ENCODE results near the gene TEKTIP1.
A peak's percentile ranks its signal among the peaks of the same experiment; 100 is the strongest.
"Not testable (repeated sequence)": the region's sequence is repeated elsewhere in the genome, so short reads cannot be mapped to it uniquely, and the experiment has no call there.

Gene TEKTIP1

DNA sequence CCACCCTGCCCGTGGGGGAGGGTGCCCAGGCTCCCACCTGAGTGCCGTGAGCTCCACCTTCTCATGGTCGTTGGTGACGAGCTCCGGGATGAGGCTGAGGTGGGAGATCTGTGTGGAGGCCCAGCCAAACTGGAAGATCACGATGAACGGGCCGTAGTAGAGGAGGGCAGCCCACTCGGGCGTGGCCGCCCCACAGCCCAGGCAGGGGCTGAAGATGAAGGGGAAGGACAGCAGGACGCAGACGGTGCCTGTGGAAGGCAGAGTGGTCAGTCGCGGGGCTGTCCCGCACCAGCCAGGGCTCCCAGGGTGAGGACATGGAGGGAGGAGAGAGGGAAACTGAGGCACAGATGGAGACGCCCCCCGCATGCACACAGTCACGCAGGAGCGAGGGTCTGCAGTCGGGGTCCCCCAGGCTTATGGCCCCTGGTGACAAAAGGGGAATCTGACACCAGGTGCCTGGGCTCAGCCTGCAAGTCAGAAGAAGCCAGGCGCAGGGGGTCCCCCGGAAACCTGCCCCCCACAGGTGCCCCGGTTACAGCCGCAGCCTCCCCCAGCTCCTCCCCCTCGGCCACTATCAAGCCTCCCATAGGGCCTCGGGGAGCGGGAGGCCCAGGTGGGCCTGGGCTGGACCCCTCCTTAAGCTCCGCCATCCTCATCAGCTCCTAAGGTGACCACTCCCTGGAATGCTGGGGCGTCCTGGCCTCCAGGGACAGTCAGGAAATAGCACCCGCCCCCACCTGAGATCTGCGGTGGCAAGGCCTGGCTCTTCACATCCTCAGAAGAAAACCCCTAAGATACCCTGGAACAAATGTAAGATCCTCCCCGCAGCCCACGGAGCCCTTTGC lies 12.2 kb downstream of the TEKTIP1 start:
- DNase-seq (ENCODE audit: low read depth) = no peak
- H3K4me3 ChIP-seq (ENCODE audit: low read depth, low read length) = no peak overlapping the region

GRCh38 chr19:3551792-3552095 lies 12.8 kb downstream of the TEKTIP1 start:
- no peak overlapping the region for H3K4me3 ChIP-seq (ENCODE audit: low read depth, low read length)
- no peak for DNase-seq (ENCODE audit: low read depth)

DNA sequence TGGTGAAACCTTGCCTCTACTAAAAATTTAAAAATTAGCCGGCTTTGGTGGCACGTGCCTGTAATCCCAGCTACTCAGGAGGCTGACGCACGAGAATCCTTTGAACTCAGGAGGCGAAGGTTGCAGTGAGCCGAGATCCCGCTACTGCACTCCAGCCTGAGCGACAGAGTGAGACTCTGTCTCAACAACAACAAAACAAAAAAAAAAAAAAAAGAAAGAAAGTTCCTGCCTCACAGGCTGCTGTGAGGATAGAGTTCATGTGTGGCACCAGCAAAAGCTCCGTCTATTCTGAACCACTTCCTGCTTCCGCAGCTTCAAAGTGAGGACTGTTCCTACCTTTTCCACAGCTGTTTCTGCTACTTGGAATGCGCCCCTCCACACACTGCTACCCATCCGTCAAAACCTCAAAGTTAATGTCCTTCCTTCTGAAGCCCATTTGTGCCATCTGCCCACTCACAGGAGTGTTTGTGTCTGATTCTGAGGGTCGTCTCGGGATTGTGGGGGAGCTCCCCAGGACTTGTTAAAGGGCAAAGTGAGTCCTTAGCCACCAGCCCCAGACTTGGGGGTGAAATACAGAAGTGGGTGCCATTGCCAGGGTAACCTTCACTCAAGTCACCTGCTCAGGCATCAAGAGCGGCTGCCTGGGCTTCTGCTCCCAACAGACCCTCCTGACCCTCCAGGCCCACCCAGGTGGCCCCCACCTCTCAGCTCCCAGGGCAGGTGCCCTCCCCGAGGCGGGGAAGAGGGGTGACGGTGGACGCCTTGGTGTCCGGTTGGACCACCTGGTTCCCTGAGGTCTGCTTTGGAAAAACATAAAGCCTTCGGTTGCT lies 15.5 kb downstream of the TEKTIP1 start:
- no peak for DNase-seq (ENCODE audit: low read depth)
- no peak overlapping the region for H3K4me3 ChIP-seq (ENCODE audit: low read depth, low read length)

DNA sequence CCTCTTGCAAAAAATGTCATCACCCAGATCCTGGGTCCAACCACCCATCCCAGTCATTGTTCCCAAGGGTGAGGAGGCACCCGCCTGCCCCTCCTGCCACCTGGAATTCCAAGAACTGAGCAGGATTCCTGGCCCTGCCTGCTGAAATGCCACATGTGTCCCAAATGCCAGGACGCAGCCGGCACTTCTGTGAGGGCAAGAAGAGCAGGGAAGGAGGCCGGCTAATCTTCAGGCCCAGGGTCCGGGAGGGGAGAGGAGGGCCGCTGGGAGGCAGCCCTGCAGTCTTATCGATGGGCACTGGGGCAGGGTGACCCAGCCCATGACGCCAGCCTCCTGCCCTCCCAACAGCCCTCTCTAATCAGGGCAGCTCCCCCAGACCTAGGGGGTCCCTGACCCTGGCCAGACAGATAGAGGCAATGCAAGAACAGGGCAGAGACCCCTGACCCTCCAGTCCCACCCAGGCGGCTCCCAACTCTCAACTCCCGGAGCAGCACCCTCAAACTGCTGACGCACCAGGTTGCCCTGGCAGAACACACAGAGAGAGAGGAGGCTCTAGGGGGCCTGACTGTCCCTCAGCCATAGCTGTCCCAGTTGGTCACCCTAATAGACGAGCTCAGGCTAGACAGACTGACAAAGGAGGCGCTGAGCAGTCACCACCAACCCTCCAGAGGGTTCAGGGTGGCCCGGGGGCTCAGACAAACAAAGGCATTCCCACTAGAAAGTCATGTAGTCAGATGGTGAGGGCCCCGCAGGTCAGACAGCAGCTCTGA lies 16.9 kb downstream of the TEKTIP1 start:
- no peak for DNase-seq (ENCODE audit: low read depth)
- H3K4me3 ChIP-seq (ENCODE audit: low read depth, low read length) = peak overlapping the region; percentile 70

- no peak for DNase-seq (ENCODE audit: low read depth)
- peak overlapping the region; percentile 70 for H3K4me3 ChIP-seq (ENCODE audit: low read depth, low read length)
These were observed 17.5 kb downstream of the TEKTIP1 start for GRCh38 chr19:3556423-3556977.

- peak overlapping the region; percentile 70 for H3K4me3 ChIP-seq (ENCODE audit: low read depth, low read length)
- DNase-seq (ENCODE audit: low read depth) = no peak
These were observed 18.0 kb downstream of the TEKTIP1 start for GRCh38 chr19:3556978-3557460.

GRCh38 chr19:3557461-3558248 lies 18.7 kb downstream of the TEKTIP1 start, which contains the start of gene MFSD12:
Gene MFSD12 (minus strand): TSS chr19:3557586. CDS start chr19:3557403, 183 bp downstream.
- peak; percentile 71 for DNase-seq (ENCODE audit: low read depth)
- H3K4me3 ChIP-seq (ENCODE audit: low read depth, low read length) = peak within 1 kb of the TSS; percentile 70

DNA sequence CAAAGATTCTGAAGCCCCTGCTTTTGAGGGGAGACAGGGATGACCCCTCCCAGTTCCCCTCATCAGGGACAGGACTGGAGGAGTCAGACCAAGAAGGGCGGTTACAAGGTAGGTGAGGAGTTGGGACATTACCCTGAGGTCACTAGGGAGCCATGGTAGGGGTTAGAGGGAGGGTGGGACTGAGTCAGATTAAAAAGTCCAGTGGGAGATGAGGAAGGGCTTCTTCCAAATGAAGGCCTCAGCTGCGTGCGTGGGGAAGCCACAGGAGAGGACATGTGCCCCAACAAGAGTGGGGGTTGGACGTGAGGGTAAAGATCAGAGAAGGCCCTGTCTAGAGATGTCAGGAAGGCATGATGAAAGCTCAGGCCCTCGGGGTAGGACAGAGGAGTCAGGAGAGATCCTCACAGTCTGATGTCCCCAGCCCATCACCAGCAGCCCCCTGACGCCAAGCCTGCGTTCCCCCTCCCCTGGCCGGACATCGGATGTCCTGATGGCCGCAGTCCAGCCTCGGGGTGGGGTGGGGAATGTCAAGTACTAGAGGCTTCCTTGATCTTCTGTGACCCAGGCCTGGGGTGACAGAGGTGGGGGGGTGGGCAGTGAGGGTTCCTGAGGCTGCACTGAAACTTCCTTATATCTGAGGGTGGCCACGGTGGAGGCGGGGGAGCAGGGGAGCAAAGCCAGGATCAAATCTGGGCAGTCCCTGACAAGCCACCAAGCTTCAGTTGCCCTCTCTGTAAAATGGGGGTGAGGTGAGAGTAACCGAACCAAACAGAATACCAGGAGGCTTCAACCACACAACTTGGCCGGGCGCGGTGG lies 24.9 kb downstream of the TEKTIP1 start:
- DNase-seq (ENCODE audit: low read depth) = no peak
- no peak overlapping the region for H3K4me3 ChIP-seq (ENCODE audit: low read depth, low read length)

- DNase-seq (ENCODE audit: low read depth) = no peak
- H3K4me3 ChIP-seq (ENCODE audit: low read depth, low read length) = no peak overlapping the region
These were observed 26.2 kb downstream of the TEKTIP1 start for GRCh38 chr19:3565139-3565538.

DNA sequence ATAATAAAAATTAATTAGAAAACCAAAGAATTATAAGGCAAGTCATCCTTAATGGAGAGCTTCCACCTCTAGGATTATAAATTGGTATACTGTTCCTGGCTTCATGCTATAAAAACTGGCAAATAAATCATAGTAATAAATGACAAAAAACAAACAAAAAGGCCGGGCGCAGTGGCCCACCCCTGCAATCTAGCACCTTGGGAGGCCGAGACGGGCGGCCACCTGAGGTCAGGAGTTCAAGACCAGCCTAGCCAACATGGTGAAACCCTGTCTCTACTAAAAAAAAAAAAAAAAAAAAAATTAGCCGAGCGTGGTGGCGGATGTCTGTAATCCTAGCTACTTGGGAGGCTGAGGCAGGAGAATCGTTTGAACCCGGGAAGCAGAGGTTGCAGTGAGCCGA lies 31.1 kb downstream of the TEKTIP1 start:
- not testable (repeated sequence) for H3K4me3 ChIP-seq (ENCODE audit: low read depth, low read length)

DNA sequence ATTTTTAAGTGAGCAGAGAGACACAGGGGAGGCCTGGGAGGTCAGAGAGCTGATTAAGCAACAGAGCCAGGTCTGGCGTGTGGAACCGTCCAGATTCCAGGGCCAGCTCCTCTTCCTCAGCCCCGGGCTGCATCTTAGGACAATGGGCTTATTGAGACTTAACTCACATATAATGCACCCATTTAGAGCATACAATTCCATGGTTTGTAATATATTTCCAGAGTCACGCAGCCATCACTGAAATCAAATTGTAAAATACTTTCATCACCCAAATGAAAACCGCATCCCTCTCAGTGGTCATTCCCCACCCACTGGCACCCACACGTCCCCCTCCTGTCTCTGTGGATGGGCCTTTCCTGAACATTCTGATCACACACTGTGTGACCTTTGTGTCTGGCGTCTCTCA lies 31.6 kb downstream of the TEKTIP1 start:
- H3K4me3 ChIP-seq (ENCODE audit: low read depth, low read length) = no peak overlapping the region
- no peak for DNase-seq (ENCODE audit: low read depth)

More for the DNA sequence above, 31.1 kb downstream of the TEKTIP1 start:
- not testable (repeated sequence) for DNase-seq (ENCODE audit: low read depth)

GRCh38 chr19:3572132-3572854 lies 33.3 kb downstream of the TEKTIP1 start:
- peak overlapping the region; percentile 62 for H3K4me3 ChIP-seq (ENCODE audit: low read depth, low read length)
- DNase-seq (ENCODE audit: low read depth) = peak; percentile 99

DNA sequence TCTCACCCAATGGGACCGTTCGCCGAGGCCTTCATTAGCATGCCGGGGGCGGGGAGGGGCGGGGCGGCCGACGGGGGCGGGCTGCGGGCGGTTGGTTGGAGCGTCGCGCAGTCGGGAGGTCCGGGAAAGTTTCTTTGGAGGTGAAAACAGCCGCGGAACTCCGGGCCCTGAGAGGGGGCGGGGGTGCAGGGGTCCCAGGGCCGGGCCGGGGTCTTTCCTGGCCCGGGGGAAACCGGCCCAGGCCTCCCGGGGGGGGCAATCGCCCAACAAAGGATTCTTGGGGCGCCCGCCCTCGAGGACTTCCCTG lies 33.8 kb downstream of the TEKTIP1 start, which contains the start of gene HMG20B:
TSS of gene HMG20B (plus strand) at position 90 of the 307 bp plus-strand sequence. CDS start 366 bp downstream, outside the sequence.
- no peak for DNase-seq (ENCODE audit: low read depth)
- peak within 1 kb of the TSS; percentile 94 for H3K4me3 ChIP-seq (ENCODE audit: low read depth, low read length)

DNA sequence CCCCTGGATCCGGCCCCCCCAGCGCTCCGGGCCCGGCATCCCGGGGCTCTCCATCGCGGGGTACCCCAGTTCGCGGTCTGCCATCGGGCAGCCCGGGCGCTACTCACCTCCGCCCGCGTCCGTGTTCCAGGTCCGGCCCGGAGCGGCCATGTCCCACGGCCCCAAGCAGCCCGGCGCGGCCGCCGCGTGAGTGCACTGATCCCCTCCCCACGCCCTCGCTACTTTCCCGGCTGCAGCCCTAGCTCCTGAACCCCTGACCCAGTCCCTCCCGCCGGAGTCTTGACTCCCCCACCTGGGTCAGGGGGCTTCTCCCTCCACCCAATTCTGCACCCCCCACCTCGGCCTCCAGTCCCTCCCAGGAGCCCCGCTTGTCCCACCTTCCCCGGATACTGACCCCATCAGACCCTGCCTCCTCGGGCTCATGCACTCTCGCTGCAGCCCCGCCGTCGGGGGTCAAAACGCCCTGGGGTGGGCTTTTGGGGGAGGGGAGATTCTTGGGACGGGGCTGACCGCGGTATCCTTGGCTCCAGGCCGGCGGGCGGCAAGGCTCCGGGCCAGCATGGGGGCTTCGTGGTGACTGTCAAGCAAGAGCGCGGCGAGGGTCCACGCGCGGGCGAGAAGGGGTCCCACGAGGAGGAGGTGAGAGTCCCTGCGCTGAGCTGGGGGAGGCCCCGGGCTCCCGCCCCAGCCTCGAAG lies 34.3 kb downstream of the TEKTIP1 start:
- H3K4me3 ChIP-seq (ENCODE audit: low read depth, low read length) = peak overlapping the region; percentile 94
- no peak for DNase-seq (ENCODE audit: low read depth)

DNA sequence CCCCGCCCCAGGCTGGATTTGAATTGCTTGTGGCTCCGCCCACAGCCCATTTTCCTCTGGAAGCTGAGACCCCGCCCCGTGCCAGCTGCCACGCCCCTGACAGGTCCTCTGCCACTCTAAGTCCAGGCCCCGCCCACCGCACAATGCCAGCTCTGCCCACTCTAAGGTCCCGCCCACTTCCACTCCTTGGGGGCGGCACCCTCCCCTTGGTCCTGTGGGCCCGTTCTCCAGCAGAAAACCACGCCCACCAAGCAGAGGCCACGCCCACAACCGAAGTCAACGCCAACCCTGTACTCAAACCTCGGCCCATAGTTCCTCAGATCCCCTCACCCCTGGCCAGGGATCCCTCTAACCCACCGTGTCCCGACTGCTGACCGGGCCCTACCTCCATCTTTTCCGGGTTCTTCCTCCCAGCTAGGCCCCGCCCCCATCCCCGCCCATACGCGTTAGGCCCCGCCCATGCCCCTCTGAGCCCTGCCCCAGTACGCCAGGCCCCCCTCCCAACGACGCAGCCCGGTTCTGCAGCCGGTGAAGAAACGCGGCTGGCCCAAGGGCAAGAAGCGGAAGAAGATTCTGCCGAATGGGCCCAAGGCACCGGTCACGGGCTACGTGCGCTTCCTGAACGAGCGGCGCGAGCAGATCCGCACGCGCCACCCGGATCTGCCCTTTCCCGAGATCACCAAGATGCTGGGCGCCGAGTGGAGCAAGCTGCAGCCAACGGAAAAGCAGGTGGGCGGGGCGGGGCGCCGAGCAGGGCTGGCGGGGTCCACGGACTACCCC lies 35.1 kb downstream of the TEKTIP1 start:
- peak; percentile 84 for DNase-seq (ENCODE audit: low read depth)
- H3K4me3 ChIP-seq (ENCODE audit: low read depth, low read length) = peak overlapping the region; percentile 94

- H3K4me3 ChIP-seq (ENCODE audit: low read depth, low read length) = no peak overlapping the region
- DNase-seq (ENCODE audit: low read depth) = no peak
These were observed 36.3 kb downstream of the TEKTIP1 start for GRCh38 chr19:3575260-3575741.
